Endothelial cell (in vitro differentiated cells): Measurements from ENCODE around the gene IRAK1. TPM values are rescaled to one million over a fixed set of nuclear protein-coding genes. Genes with fewer than 3 reads are reported as not detected.

Experiments used
- DNase-seq: peaks from one replicate; pipeline ENCODE4 v3.0.0; 2021; ENCODE audit warnings: low spot score
- H3K27ac Mint-ChIP-seq: one replicate; pipeline ENCODE4 v1.8.0; 2021; ENCODE audit warnings: mixed read lengths, inconsistent platforms; ENCODE audit not compliant: unreplicated experiment
- H3K27me3 Mint-ChIP-seq: one replicate; pipeline ENCODE4 v1.8.0; 2021; ENCODE audit warnings: mild to moderate bottlenecking, moderate library complexity, mixed read lengths, inconsistent platforms; ENCODE audit not compliant: unreplicated experiment
- H3K36me3 Mint-ChIP-seq: one replicate; pipeline ENCODE4 v1.8.0; 2021; ENCODE audit warnings: mild to moderate bottlenecking, low read depth, mixed read lengths, inconsistent platforms; ENCODE audit not compliant: unreplicated experiment
- H3K4me1 Mint-ChIP-seq: one replicate; pipeline ENCODE4 v1.8.0; 2021; ENCODE audit warnings: mild to moderate bottlenecking, mixed read lengths, inconsistent platforms; ENCODE audit not compliant: unreplicated experiment
- H3K4me3 Mint-ChIP-seq: one replicate; pipeline ENCODE4 v1.8.0; 2021; ENCODE audit warnings: mild to moderate bottlenecking, mixed read lengths, inconsistent platforms; ENCODE audit not compliant: unreplicated experiment
- H3K9me3 Mint-ChIP-seq: one replicate; pipeline ENCODE4 v1.8.0; 2021; ENCODE audit warnings: mixed read lengths, inconsistent platforms; ENCODE audit not compliant: unreplicated experiment
- total RNA-seq: library from RNA; stranded (reverse); fragmentation: NEBNext Ultra II Directional; extraction: Animal tissue kit (Norgen Biotek cat#: 25700); gene quantifications from one replicate; pipeline ENCODE4 v1.2.1, GENCODE V29; 2021; ENCODE audit not compliant: unreplicated experiment
- TF ChIP-seq, protein P1 (sequence below): fragments of 200-600 bp; sonication (generic); IDR thresholded peaks from one replicate; pipeline ENCODE4 v1.5.0; 2021; ENCODE audit warnings: antibody characterized with exemption; ENCODE audit not compliant: unreplicated experiment

IRAK1 gene
- total RNA-seq, 1 donor from 2014 or later, result 89.9 TPM

DNA sequence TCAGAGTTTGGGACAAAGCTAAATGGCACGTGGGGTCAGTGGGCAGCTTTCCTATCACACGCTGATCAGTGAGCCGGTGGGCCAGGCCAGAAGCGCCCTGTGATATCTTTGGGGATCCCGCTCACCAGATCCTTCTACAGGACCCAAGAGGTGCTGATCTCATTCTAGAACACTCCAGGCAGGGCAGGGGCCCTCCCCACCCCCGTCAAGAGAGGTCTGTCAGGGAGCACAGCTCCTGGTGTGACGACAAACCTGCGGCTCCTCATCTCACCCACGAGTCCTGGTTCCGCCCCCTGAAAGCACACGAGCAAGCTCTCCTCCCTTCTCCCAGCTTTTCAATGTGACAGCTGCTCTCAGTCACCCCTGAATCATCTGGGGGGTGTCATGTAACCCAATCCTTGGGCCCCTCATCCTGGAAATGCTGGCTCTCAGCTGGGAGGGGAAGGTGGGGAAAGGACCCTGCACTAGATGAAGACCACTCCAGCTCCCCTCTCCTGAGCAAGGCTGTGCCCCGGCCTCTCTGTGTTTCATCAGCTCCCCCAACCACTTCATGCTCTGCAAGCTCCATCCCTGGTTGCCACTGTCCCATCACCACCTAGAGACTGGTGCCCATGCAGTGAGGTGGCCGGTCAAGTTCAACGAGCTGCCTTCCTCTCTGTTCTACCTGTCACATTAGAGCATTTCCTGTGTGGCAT, 52.7 kb downstream of the IRAK1 start:
- Mint-ChIP-seq H3K27ac (peak overlapping the region; percentile 78), H3K4me3 (peak overlapping the region; percentile 83), H3K36me3 (peaks cover 3% of the 10 kb centered on the region), H3K9me3 (no peaks in the 10 kb centered on the region), H3K27me3 (peaks cover 12% of the 10 kb centered on the region), H3K4me1 (peaks cover 14% of the 10 kb centered on the region)
- TF ChIP-seq, protein P1, sequence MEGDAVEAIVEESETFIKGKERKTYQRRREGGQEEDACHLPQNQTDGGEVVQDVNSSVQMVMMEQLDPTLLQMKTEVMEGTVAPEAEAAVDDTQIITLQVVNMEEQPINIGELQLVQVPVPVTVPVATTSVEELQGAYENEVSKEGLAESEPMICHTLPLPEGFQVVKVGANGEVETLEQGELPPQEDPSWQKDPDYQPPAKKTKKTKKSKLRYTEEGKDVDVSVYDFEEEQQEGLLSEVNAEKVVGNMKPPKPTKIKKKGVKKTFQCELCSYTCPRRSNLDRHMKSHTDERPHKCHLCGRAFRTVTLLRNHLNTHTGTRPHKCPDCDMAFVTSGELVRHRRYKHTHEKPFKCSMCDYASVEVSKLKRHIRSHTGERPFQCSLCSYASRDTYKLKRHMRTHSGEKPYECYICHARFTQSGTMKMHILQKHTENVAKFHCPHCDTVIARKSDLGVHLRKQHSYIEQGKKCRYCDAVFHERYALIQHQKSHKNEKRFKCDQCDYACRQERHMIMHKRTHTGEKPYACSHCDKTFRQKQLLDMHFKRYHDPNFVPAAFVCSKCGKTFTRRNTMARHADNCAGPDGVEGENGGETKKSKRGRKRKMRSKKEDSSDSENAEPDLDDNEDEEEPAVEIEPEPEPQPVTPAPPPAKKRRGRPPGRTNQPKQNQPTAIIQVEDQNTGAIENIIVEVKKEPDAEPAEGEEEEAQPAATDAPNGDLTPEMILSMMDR, result no peak
- DNase-seq, result no peak

GRCh38 chrX:153966283-153966688, 53.4 kb downstream of the IRAK1 start:
- peaks cover 3% of the 10 kb centered on the region for H3K36me3 Mint-ChIP-seq

GRCh38 chrX:153965406-153965805, 54.3 kb downstream of the IRAK1 start:
- no peak overlapping the region for H3K27ac Mint-ChIP-seq
- H3K36me3 Mint-ChIP-seq, result peaks cover 7% of the 10 kb centered on the region
- no peak for DNase-seq
- H3K4me3 Mint-ChIP-seq, result no peak overlapping the region
- TF ChIP-seq, protein P1, result no peak
- no peaks in the 10 kb centered on the region for H3K9me3 Mint-ChIP-seq
- H3K27me3 Mint-ChIP-seq, result peaks cover 9% of the 10 kb centered on the region
- peaks cover 14% of the 10 kb centered on the region for H3K4me1 Mint-ChIP-seq

More at GRCh38 chrX:153966283-153966688, 53.4 kb downstream of the IRAK1 start:
- H3K4me3 Mint-ChIP-seq, result no peak overlapping the region
- TF ChIP-seq, protein P1, result no peak
- peaks cover 14% of the 10 kb centered on the region for H3K4me1 Mint-ChIP-seq
- DNase-seq, result no peak
- no peaks in the 10 kb centered on the region for H3K9me3 Mint-ChIP-seq
- no peak overlapping the region for H3K27ac Mint-ChIP-seq
- H3K27me3 Mint-ChIP-seq, result peaks cover 9% of the 10 kb centered on the region

DNA sequence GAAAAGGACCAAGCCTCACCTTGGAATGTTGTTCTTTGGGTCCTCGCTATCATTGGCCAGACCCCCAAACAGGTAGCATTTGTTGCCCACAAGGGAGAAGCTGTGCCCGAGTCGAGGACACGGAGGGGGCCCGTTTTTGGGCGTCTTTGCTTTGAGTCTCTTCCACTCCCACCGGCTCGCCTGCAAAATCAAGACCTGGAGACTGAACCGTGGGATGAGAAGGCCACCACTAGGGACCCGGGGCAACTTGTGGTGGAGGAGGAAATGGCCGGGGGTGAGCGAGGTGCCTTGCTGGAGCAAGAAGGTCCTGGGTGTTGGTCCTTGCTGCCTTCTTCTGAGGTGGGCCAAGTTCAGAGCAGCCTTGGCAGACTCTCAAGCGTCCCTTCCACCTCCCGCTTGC, 55.6 kb downstream of the IRAK1 start:
- H3K4me1 Mint-ChIP-seq, result peaks cover 14% of the 10 kb centered on the region
- H3K9me3 Mint-ChIP-seq, result no peaks in the 10 kb centered on the region
- H3K27me3 Mint-ChIP-seq, result peaks cover 6% of the 10 kb centered on the region
- H3K27ac Mint-ChIP-seq, result no peak overlapping the region
- no peak for DNase-seq
- TF ChIP-seq, protein P1, result no peak
- peaks cover 7% of the 10 kb centered on the region for H3K36me3 Mint-ChIP-seq
- H3K4me3 Mint-ChIP-seq, result no peak overlapping the region

GRCh38 chrX:153963546-153963945, 56.2 kb downstream of the IRAK1 start:
- no peaks in the 10 kb centered on the region for H3K9me3 Mint-ChIP-seq
- TF ChIP-seq, protein P1, result no peak
- DNase-seq, result no peak
- peaks cover 14% of the 10 kb centered on the region for H3K4me1 Mint-ChIP-seq
- no peak overlapping the region for H3K27ac Mint-ChIP-seq
- H3K27me3 Mint-ChIP-seq, result peaks cover 6% of the 10 kb centered on the region
- no peak overlapping the region for H3K4me3 Mint-ChIP-seq
- H3K36me3 Mint-ChIP-seq, result peaks cover 7% of the 10 kb centered on the region
